GM12801 (cell line): ENCODE data around the gene SOX6.

Experiments used
- CTCF ChIP-seq: IDR thresholded peaks from one replicate; pipeline ENCODE4 v1.5.1; 2011; ENCODE audit warnings: control low read depth; ENCODE audit not compliant: insufficient read length; ENCODE audit errors: extremely low read depth

SOX6 gene

GRCh38 chr11:16002942-16003341 is 353.4 kb downstream of the SOX6 start:
- TF ChIP-seq CTCF, result no peak

GRCh38 chr11:16001899-16002426 is 354.4 kb downstream of the SOX6 start:
- no peak for TF ChIP-seq CTCF

- no peak for TF ChIP-seq CTCF
Measured at GRCh38 chr11:16001044-16001568, 355.2 kb downstream of the SOX6 start.

- TF ChIP-seq CTCF, result no peak
Measured at GRCh38 chr11:16000065-16000464, 356.3 kb downstream of the SOX6 start.

GRCh38 chr11:15993345-15993744 is 363.0 kb downstream of the SOX6 start:
- no peak for TF ChIP-seq CTCF

GRCh38 chr11:15991215-15991614 is 365.1 kb downstream of the SOX6 start:
- TF ChIP-seq CTCF, result no peak

GRCh38 chr11:15989685-15990084 is 366.7 kb downstream of the SOX6 start:
- no peak for TF ChIP-seq CTCF

- TF ChIP-seq CTCF, result no peak
Measured at GRCh38 chr11:15988693-15989231, 367.6 kb downstream of the SOX6 start.
